Measurements from ENCODE around the gene CD163L1.

DNA sequence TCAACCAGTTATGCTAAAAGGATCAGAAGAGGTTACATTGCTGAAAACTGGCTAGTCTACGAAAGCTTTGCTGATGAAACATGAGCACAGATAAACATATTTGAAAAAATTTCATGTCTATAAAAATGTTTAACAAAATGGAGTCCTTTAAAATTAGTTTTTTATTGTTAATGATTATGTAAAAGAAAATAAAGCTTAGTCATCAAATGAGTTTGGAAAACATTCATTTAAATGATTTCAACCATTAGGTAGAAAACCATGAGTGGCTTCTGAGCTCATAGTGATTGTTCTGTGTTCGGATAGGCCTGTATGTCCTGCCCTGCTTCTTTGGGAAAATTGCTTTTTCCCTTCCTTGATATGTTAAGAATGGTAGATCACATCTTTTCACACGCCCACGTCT is 584 bp upstream of the CD163L1 start:
- TF ChIP-seq, protein P1, sequence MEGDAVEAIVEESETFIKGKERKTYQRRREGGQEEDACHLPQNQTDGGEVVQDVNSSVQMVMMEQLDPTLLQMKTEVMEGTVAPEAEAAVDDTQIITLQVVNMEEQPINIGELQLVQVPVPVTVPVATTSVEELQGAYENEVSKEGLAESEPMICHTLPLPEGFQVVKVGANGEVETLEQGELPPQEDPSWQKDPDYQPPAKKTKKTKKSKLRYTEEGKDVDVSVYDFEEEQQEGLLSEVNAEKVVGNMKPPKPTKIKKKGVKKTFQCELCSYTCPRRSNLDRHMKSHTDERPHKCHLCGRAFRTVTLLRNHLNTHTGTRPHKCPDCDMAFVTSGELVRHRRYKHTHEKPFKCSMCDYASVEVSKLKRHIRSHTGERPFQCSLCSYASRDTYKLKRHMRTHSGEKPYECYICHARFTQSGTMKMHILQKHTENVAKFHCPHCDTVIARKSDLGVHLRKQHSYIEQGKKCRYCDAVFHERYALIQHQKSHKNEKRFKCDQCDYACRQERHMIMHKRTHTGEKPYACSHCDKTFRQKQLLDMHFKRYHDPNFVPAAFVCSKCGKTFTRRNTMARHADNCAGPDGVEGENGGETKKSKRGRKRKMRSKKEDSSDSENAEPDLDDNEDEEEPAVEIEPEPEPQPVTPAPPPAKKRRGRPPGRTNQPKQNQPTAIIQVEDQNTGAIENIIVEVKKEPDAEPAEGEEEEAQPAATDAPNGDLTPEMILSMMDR (IDR thresholded peaks at IDR 0.05), result no peak
- TF ChIP-seq POLR2A (IDR thresholded peaks at IDR 0.05), result no peak
